ENCODE results near the gene ZNF37A.
"Not testable (repeated sequence)": the region's sequence is repeated elsewhere in the genome, so short reads cannot be mapped to it uniquely, and the experiment has no call there.

The ZNF37A gene

GRCh38 chr10:38150891-38151463, 56.8 kb downstream of the ZNF37A start:
- not testable (repeated sequence) for FAIRE-seq

GRCh38 chr10:38156416-38157269, 62.5 kb downstream of the ZNF37A start:
- no peak for FAIRE-seq

DNA sequence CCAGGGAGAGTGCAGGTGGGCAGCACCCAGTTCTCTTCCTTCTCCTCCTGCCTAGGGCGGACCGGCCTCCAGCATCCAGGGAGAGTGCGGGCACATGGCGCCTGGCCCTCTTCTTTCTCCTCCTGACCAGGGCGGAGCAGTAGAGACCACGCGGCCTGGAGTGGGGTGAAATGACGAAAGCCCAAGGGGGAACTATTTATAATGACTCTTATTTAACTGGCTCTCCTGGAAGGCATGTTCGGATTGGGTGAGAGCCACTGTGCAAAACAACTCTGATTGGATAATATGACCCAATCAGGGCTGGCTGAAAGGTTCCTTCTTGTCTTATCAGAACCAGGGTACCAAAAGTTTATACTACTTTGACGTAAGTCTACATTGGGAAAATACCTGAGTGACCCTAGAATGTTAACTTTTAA, 63.1 kb downstream of the ZNF37A start:
- FAIRE-seq, result no peak

DNA sequence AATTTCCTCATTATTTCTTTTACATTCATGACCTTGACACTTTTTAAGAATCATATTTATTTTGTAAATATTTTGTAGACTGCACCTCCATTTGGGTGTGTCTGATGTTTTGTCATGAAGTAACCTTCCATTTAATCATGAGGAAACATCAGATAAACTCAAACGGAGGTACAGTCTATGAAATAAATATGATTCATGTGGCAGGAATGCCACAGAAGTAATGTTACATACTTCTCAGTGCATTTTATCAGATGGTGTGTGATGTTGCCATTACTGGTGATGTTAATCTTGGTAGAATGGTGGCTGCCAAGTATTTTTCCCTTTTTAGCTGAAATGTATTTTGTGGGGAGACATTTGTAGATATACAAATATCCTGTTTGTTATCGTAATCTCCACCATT, 64.9 kb downstream of the ZNF37A start:
- no peak for FAIRE-seq

DNA sequence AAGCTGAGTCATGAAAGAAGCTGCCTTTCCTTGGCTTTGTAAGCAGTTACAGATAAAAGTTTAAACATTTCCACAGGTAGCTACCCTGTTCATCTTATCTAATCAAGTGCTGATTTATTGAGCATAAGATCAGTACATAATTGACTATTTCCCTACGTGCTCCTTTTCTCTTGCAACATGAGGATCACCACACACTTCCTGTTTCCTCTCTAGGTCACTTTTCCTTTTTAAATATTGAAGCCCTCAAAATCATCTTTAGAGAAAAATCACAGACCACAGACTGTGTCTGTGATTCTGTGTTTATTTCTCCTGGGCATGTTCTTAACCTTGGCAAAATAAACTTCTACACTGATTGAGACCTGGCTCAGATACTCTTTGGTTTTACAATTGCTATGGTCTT, 69.5 kb downstream of the ZNF37A start:
- FAIRE-seq, result no peak

- no peak for FAIRE-seq
Measured at GRCh38 chr10:38174336-38174735, 80.2 kb downstream of the ZNF37A start.

DNA sequence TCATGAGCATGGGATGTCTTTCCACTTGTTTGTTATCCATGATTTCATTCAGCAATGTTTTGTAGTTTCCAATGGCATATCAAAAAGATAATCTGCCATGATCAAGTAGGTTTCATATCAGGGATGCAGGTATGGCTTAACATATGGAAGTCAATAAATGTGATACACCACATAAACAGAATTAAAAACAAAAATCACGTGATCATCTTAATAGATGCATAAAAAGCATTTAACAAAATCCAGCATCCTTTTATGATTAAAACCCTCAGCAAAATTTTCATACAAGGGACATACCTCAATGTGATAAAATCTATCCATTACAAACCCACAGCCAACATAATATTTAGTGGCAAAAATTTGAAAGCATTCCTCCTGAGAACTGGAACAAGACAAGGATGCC, 90.3 kb downstream of the ZNF37A start:
- FAIRE-seq, result no peak
